ENCODE measurements around the gene RBM22.

Gene RBM22

GRCh38 chr5:150672237-150672883 is 28.5 kb downstream of the RBM22 start:
- DNase-seq (ENCODE audit: low read depth) = no peak

- DNase-seq (ENCODE audit: low read depth) = no peak
Measured at GRCh38 chr5:150671509-150672236, 29.2 kb downstream of the RBM22 start.

- no peak for DNase-seq (ENCODE audit: low read depth)
Measured at GRCh38 chr5:150670948-150671310, 29.9 kb downstream of the RBM22 start.

- no peak for DNase-seq (ENCODE audit: low read depth)
Measured at GRCh38 chr5:150670275-150670947, 30.5 kb downstream of the RBM22 start.

- no peak for DNase-seq (ENCODE audit: low read depth)
Measured at GRCh38 chr5:150665044-150665443, 35.8 kb downstream of the RBM22 start.

DNA sequence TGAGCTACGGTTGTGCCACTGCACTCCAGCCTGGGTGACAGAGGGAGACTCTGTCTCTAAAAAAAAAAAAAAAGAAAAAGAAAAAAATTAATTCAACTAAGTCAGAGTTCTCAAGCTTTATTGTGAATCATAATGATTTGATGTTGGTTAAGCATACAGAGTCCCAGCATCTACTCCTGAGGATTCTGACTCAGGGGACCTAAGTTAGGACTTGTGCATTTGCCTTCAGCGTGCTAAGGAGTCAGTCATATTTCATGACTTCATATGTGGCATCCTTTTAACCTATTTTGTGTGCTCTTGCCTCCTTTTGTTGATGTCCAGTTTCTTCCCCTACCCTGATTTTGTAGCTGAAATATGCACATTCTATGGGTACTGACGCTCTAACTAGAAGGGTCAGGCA is 36.9 kb downstream of the RBM22 start:
- DNase-seq (ENCODE audit: low read depth) = no peak

GRCh38 chr5:150662731-150663516 is 37.9 kb downstream of the RBM22 start:
- no peak for DNase-seq (ENCODE audit: low read depth)

DNA sequence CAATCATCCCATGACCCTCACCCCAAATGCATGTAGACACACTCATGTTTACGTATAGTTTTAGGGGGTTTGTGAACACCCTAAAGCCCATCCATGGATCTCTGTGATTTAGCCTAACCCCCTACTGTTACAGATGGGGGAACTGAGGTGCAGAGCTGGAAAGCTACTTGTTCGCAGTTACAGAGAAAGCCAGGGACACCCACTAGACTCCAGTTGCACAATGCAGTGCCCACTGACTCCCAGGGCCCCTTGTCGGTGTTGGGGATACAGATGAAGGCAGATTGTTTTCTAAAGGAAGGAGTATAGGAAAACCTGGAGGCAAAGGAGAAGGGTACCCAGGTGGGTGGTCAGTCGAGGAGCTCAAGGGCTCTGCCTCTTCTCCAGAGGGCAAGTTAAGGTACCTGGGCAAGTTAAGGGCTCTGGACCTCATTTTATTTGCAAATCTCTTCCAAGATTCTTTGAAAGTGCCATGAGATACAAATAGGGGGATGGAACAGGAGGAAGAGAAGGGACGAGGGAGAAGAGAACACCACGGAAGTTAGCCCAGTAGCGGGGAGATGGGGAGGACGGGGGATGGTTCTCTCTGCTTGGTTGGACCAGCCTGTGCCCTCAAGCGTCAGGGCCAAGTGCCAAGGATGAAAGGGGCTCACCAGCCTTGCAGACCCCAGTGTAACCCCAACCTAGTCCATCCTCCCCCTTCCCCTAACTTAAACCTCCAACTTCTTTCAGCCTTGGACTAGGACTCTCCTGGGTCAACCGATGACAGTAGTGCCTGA is 38.9 kb downstream of the RBM22 start:
- DNase-seq (ENCODE audit: low read depth) = no peak

- no peak for DNase-seq (ENCODE audit: low read depth)
Measured at GRCh38 chr5:150661086-150661485, 39.8 kb downstream of the RBM22 start, which contains the start of gene MYOZ3. Gene MYOZ3, plus strand, starts transcription at chr5:150661251. Its CDS starts 1,691 bp downstream, at chr5:150662942.

GRCh38 chr5:150660108-150660831 is 40.6 kb downstream of the RBM22 start:
- DNase-seq (ENCODE audit: low read depth) = no peak

DNA sequence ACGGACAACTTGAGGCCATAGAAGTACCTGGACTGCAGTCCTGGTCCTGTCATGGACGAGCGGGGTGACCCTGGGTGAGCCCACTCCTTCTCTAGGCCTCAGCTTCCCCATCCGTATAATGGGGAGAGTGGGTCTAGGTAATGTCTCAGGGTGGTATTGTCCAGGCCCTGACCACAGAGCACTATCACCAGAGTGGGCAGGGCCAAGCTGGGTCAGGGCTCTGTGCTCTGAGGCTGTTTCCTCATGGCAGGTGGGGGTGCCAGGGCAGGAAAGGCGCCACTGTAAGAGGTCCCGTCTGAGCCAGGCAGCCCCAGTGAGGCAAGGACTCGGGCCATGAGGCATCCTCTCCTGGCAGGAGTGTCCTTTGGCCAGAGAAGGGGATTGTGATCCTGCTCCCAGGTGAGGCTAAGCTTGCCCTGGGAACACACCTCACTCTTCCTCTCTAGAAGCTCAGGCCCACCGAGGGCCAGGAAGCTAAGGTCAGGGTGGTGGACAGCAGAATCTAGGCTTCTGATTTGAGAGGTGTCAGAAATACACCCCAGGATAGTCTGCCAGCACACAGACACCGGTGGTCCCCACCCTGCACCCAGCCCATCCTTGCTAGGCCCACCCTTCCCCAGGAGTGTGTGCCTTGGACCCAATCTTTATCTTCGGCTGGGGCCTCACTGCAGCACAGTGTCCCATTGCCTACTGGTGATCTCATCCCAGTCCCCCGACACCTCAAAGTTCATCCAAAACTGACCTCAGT is 41.3 kb downstream of the RBM22 start:
- DNase-seq (ENCODE audit: low read depth) = no peak

- no peak for DNase-seq (ENCODE audit: low read depth)
Measured at GRCh38 chr5:150658699-150659265, 42.1 kb downstream of the RBM22 start.

DNA sequence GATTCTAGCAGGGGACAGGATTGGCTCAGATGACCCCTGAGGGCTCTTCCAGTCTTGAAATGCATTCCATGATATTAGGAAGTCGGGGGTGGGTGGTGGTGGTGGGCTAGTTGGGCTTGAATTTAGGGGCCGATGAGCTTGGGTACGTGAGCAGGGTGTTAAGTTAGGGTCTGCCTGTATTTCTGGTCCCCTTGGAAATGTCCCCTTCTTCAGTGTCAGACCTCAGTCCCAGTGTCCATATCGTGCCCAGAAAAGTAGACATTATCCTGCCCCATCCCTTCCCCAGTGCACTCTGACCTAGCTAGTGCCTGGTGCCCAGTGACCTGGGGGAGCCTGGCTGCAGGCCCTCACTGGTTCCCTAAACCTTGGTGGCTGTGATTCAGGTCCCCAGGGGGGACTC is 42.7 kb downstream of the RBM22 start:
- DNase-seq (ENCODE audit: low read depth) = no peak

GRCh38 chr5:150656191-150657132 is 44.4 kb downstream of the RBM22 start:
- DNase-seq (ENCODE audit: low read depth) = peak; percentile 75

DNA sequence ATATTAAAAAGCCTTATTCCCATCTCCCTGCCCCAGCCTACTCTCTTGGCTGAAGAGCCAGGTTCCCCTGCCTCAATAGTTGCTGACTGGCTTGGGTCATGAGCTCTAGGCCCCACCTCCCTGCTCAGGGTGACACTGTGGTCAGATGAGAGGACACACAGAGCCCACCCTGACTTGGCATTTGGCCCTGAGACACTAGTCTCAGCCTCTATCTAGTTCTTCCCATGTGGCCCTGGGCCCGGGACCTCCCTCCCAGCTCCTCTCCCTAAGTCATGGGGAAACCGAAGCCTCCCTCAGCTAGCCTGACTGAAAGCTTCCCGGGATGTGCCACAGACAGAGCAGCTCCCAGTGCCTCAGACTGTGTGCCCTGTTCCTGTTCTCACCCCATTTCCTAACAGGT is 45.6 kb downstream of the RBM22 start:
- DNase-seq (ENCODE audit: low read depth) = no peak

DNA sequence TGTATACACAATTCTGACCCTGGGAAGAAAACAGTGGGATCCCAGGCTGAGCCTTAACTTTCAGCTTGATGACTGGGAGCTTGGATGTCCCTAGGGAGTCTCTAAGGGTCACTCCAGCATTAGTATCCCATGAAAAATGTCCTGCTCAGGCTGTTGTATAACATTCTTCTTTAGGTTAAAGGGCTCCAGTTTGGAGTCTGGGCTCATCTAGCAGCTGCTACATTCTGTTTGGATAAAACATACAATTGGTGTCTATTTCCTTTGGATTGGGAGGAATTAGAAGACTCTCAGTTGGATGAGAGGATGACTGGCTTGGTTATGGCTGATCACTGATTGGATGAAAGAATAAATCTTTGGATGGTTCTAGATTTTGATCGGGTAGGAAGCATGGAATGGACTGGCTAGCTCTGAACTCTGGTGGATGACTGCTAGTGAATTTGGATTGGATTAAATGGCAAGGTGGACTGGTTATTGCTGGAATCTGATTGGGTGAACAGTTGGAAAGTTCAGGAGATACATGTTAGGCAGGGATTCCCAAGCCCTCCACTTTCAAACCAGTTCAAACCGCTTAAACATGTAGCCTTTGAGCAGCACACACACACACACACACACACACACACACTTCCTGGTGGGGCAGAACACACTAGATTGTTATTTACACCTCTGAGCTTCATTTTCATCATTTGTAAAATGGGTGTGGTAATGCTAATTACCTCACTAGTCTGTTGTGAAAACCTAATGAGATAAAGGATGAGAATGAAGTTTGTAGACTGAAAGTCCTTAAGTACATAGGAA is 46.9 kb downstream of the RBM22 start:
- DNase-seq (ENCODE audit: low read depth) = no peak

DNA sequence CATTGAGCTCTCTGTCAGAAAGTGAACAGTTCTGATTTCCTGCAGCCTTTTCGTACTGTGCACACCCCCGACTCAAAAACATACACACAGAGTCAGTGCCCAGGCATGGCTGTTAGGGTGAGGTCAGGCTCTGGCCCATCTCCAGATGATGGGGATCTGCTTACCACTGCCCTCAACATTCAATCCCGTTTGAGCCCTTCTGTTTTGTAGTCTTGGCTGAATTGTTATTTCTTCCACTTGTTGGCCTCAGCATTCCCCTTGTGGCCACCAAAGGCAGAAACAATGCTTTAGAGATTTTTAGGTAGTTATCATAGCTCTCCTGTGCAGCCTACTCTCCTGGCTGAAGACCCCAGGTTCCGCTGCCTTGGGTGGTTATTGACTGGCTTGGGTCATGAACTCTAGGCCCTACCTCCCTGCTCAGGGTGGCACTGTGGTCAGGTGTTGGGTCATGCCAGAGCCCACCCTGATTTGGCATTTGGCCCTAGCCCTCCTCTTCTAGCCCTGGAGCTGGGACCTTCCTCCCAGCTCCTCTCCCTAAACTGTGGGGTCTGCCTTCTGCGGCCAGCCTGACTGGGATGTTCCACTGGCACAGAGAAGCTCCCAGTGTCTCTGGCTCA is 47.6 kb downstream of the RBM22 start:
- no peak for DNase-seq (ENCODE audit: low read depth)
